ENCODE data around the gene DOHH. TPM values are rescaled to one million over a fixed set of nuclear protein-coding genes. Genes with fewer than 3 reads are reported as not detected.

The DOHH gene
- polyA plus RNA-seq, 2 of the 4 experiments (the other 2 are of a cell fraction), result 4.6 to 13.3 TPM

GRCh38 chr19:3519126-3519525, 18.7 kb upstream of the DOHH start:
- WGBS (ENCODE audit: missing lambda C conversion rate), result 95% methylated on average over 8 of the region's 18 CpGs
- Histone ChIP-seq H3K27ac (no peak overlapping the region), H3K4me2 (no peak overlapping the region), H3K4me1 (peaks cover 13% of the 10 kb centered on the region; the same call in 2 of the 3 replicates), H3K4me3 (no peak overlapping the region), H3K9me3 (no peaks in the 10 kb centered on the region)
- CTCF ChIA-PET, result interaction anchor here (3.2 kb wide), 1 partner anchor 26 kb away, joined by 12 read pairs; no protein-coding TSS in a partner anchor
- POLR2A ChIA-PET, result no interaction called here
- FAIRE-seq, result no peak
- TF ChIP-seq ESRRA (IDR thresholded peaks at IDR 0.05; ENCODE audit: borderline replicate concordance, low read length) (no peak), CHD2 (IDR thresholded peaks at IDR 0.05; ENCODE audit: low read length, partially characterized antibody) (no peak), FOSL2 (IDR thresholded peaks at IDR 0.05) (no peak), FOSL2 (CRISPR knock-in tag; IDR thresholded peaks at IDR 0.05) (no peak), MAFK (IDR thresholded peaks at IDR 0.05; ENCODE audit: partially characterized antibody) (no peak), BHLHE40 (IDR thresholded peaks at IDR 0.05; ENCODE audit: low read depth, low read length) (no peak), EHF (CRISPR knock-in tag; IDR thresholded peaks at IDR 0.05) (no peak), NPAS2 (CRISPR knock-in tag; IDR thresholded peaks at IDR 0.05; ENCODE audit: borderline replicate concordance) (no peak), RCOR1 (IDR thresholded peaks at IDR 0.05; ENCODE audit: low read depth, low read length) (no peak), HEYL (CRISPR knock-in tag; IDR thresholded peaks at IDR 0.05) (no peak), CBX2 (IDR thresholded peaks at IDR 0.05; ENCODE audit: borderline replicate concordance, low read depth) (no peak), FOSB (CRISPR knock-in tag; IDR thresholded peaks at IDR 0.05) (no peak)
- DNase-seq (ENCODE audit: low read depth in 1 of 2, low spot score in 1 of 2), result no peak
- no peak for ATAC-seq

- ChIA-PET POLR2A (no interaction called here), CTCF (interaction anchor here (1.0 to 3.2 kb wide), 3 partner anchors 18 to 67 kb away, joined by 3 to 12 read pairs (median 4); partner anchors contain the start of gene GIPC3)
- no peak overlapping the region for H3K27ac ChIP-seq
- WGBS (ENCODE audit: missing lambda C conversion rate), result 100% methylated on average over 2 of the region's 2 CpGs
- H3K9me3 ChIP-seq, result no peaks in the 10 kb centered on the region
- TF ChIP-seq, protein P1, sequence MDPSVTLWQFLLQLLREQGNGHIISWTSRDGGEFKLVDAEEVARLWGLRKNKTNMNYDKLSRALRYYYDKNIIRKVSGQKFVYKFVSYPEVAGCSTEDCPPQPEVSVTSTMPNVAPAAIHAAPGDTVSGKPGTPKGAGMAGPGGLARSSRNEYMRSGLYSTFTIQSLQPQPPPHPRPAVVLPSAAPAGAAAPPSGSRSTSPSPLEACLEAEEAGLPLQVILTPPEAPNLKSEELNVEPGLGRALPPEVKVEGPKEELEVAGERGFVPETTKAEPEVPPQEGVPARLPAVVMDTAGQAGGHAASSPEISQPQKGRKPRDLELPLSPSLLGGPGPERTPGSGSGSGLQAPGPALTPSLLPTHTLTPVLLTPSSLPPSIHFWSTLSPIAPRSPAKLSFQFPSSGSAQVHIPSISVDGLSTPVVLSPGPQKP (IDR thresholded peaks at IDR 0.05; ENCODE audit: low read depth, low read length), result no peak
- TF ChIP-seq MAFK (IDR thresholded peaks at IDR 0.05; ENCODE audit: partially characterized antibody) (no peak), ZC3H11A (IDR thresholded peaks at IDR 0.05) (no peak), CEBPB (IDR thresholded peaks at IDR 0.05) (no peak), NR3C1 (IDR thresholded peaks at IDR 0.05) (no peak), CHD4 (IDR thresholded peaks at IDR 0.05; ENCODE audit: borderline replicate concordance) (no peak), RNF2 (IDR thresholded peaks at IDR 0.05; ENCODE audit: borderline replicate concordance, low read depth) (no peak), SMC3 (IDR thresholded peaks at IDR 0.05) (no peak), EHF (CRISPR knock-in tag; IDR thresholded peaks at IDR 0.05) (no peak), NPAS2 (CRISPR knock-in tag; IDR thresholded peaks at IDR 0.05; ENCODE audit: borderline replicate concordance) (no peak)
- FAIRE-seq (no peak), ATAC-seq (no peak), DNase-seq (ENCODE audit: low read depth in 1 of 2, low spot score in 1 of 2) (no peak)
- H3K4me3 ChIP-seq, result no peak overlapping the region
- peaks cover 13% of the 10 kb centered on the region; the same call in 2 of the 3 replicates for H3K4me1 ChIP-seq
- no peak overlapping the region for H3K4me2 ChIP-seq
Observed at GRCh38 chr19:3518659-3519058, 18.2 kb upstream of the DOHH start.

- no peaks in the 10 kb centered on the region for H3K9me3 ChIP-seq
- peaks cover 13% of the 10 kb centered on the region; the same call in 2 of the 3 replicates for H3K4me1 ChIP-seq
- WGBS (ENCODE audit: missing lambda C conversion rate), result 84% methylated on average over 5 of the region's 10 CpGs
- ChIA-PET CTCF (interaction anchor here (1.0 to 3.2 kb wide), 4 partner anchors 12 to 68 kb away, joined by 3 to 12 read pairs (median 4); partner anchors contain the start of gene GIPC3), POLR2A (no interaction called here)
- no peak for ATAC-seq
- DNase-seq (ENCODE audit: low read depth in 1 of 2, low spot score in 1 of 2), result no peak
- no peak overlapping the region for H3K27ac ChIP-seq
- no peak for FAIRE-seq
- H3K4me2 ChIP-seq, result no peak overlapping the region
- H3K4me3 ChIP-seq, result no peak overlapping the region
- TF ChIP-seq HDAC2 (IDR thresholded peaks at IDR 0.05) (no peak), CBX2 (IDR thresholded peaks at IDR 0.05; ENCODE audit: borderline replicate concordance, low read depth) (no peak), SMC3 (IDR thresholded peaks at IDR 0.05) (no peak), MYC (IDR thresholded peaks at IDR 0.05; ENCODE audit: borderline replicate concordance, low read length) (no peak), EHMT2 (IDR thresholded peaks at IDR 0.05; ENCODE audit: low read depth) (no peak), GATA3 (IDR thresholded peaks at IDR 0.05; ENCODE audit: borderline replicate concordance) (no peak), HES2 (IDR thresholded peaks at IDR 0.05) (no peak), REST (IDR thresholded peaks at IDR 0.05) (no peak), ZFP36 (IDR thresholded peaks at IDR 0.05; ENCODE audit: borderline replicate concordance, partially characterized antibody) (no peak), FOSB (CRISPR knock-in tag; IDR thresholded peaks at IDR 0.05) (no peak), MAFK (IDR thresholded peaks at IDR 0.05; ENCODE audit: partially characterized antibody) (no peak), RNF2 (IDR thresholded peaks at IDR 0.05; ENCODE audit: borderline replicate concordance, low read depth) (no peak)
- TF ChIP-seq, protein P2, sequence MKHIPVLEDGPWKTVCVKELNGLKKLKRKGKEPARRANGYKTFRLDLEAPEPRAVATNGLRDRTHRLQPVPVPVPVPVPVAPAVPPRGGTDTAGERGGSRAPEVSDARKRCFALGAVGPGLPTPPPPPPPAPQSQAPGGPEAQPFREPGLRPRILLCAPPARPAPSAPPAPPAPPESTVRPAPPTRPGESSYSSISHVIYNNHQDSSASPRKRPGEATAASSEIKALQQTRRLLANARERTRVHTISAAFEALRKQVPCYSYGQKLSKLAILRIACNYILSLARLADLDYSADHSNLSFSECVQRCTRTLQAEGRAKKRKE (CRISPR knock-in tag; IDR thresholded peaks at IDR 0.05; ENCODE audit: low read depth), result no peak
- TF ChIP-seq, protein P3, sequence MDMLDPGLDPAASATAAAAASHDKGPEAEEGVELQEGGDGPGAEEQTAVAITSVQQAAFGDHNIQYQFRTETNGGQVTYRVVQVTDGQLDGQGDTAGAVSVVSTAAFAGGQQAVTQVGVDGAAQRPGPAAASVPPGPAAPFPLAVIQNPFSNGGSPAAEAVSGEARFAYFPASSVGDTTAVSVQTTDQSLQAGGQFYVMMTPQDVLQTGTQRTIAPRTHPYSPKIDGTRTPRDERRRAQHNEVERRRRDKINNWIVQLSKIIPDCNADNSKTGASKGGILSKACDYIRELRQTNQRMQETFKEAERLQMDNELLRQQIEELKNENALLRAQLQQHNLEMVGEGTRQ (IDR thresholded peaks at IDR 0.05), result no peak
Observed at GRCh38 chr19:3518255-3518654, 17.8 kb upstream of the DOHH start.

Data from A549 (cell line).